ENCODE data around the gene ADAMTS2. TPM values are rescaled to one million over a fixed set of nuclear protein-coding genes. Genes with fewer than 3 reads are reported as not detected.

ADAMTS2 gene
- total RNA-seq, 1 experiment from 2014 or later = not detected

GRCh38 chr5:179211631-179212030 is 133.6 kb downstream of the ADAMTS2 start:
- no peak for DNase-seq (ENCODE audit: low read depth, low spot score)
- in situ Hi-C loops (cut with HindIII; ENCODE audit: low pct_unique_long_range_greater_than_20kb, low sequenced_read_pairs) = no loop called here

GRCh38 chr5:179211068-179211467 is 134.2 kb downstream of the ADAMTS2 start:
- in situ Hi-C loops (cut with HindIII; ENCODE audit: low pct_unique_long_range_greater_than_20kb, low sequenced_read_pairs) = no loop called here
- DNase-seq (ENCODE audit: low read depth, low spot score) = no peak

GRCh38 chr5:179210478-179210877 is 134.8 kb downstream of the ADAMTS2 start:
- in situ Hi-C loops (cut with HindIII; ENCODE audit: low pct_unique_long_range_greater_than_20kb, low sequenced_read_pairs) = no loop called here
- DNase-seq (ENCODE audit: low read depth, low spot score) = no peak

- in situ Hi-C loops (cut with HindIII; ENCODE audit: low pct_unique_long_range_greater_than_20kb, low sequenced_read_pairs) = no loop called here
- DNase-seq (ENCODE audit: low read depth, low spot score) = no peak
Observed at GRCh38 chr5:179209359-179210150, 135.7 kb downstream of the ADAMTS2 start.

GRCh38 chr5:179208706-179209358 is 136.4 kb downstream of the ADAMTS2 start:
- DNase-seq (ENCODE audit: low read depth, low spot score) = no peak
- in situ Hi-C loops (cut with HindIII; ENCODE audit: low pct_unique_long_range_greater_than_20kb, low sequenced_read_pairs) = no loop called here

DNA sequence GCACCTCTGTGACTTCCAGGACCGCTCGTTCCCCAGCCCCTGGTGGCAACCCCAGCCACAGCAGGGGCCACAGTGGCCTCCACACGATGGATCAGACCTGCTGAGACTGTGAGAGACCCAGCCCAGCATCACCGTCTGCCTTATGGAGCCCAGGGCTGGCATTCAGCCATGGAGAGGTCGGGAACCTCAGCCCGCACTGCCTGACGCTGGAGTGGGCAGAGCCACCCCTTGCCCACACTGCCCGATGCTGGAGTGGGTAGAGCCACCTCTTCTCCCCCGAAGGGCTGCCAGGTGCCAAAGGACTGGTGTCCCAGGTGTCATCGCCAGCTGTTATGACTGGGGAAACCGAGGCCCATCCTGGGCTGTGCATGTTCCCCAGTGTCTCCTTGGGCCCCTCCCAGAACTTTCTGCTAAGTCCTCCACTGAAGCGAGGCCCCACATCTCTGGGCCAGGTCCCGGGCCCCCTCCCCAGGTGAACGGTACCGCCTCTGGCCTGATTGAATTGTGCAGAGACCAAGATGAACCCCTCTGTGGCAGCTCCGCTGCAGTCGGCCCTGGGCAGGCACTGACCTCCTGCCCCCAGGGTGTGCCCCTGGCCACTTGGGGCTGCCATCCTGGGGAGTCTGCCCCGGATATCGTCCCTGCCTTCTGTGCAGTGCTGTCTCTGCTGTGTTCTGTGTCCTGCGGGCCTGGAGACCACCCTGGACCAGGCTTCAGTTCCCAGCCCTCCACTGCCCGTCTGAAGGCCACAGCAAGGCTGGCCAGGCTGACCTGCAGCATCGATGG is 137.1 kb downstream of the ADAMTS2 start:
- in situ Hi-C loops (cut with HindIII; ENCODE audit: low pct_unique_long_range_greater_than_20kb, low sequenced_read_pairs) = no loop called here
- no peak for DNase-seq (ENCODE audit: low read depth, low spot score)

DNA sequence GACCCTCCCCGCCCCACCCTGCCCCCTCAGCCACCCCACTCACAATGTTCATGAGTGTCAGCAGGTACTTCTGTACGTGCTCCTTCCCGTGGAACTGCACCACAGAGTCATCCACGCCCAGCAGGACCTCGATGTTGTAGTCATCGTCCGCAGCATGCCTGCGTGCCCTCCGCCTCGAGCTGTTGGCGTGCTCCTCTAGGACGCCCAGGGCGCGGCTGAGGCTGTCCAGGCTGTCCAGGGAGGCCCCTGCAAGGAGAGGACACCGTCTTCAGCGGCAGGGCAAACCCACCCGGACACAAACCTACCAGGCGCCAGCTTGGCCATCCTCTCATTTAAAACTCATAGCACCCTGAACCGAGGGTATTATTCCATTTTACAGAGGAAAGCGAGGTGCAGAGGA is 137.8 kb downstream of the ADAMTS2 start:
- in situ Hi-C loops (cut with HindIII; ENCODE audit: low pct_unique_long_range_greater_than_20kb, low sequenced_read_pairs) = no loop called here

DNA sequence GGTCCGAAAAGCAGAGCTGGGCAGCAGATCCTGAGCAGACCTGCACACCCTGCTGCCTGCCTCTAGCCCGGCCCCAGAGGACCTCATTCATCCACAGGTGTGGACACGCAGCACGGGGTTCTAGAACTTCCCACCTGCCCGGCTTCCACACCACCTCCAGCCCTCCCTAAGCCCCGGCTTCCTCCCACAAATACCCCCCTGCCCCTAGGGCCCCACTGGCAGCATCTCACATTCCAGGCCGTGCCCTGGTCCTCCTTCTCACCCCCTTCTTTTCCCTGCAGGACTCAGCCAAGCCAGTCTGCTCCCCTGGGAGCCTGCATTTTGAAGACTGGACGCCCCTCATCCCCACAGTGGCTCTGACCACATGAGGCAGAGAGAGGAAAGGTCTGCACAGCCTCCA is 138.9 kb downstream of the ADAMTS2 start:
- no peak for DNase-seq (ENCODE audit: low read depth, low spot score)
- in situ Hi-C loops (cut with HindIII; ENCODE audit: low pct_unique_long_range_greater_than_20kb, low sequenced_read_pairs) = no loop called here

More for the DNA sequence above, 137.8 kb downstream of the ADAMTS2 start:
- no peak for DNase-seq (ENCODE audit: low read depth, low spot score)

GRCh38 chr5:179205277-179205676 is 140.0 kb downstream of the ADAMTS2 start:
- in situ Hi-C loops (cut with HindIII; ENCODE audit: low pct_unique_long_range_greater_than_20kb, low sequenced_read_pairs) = no loop called here
- no peak for DNase-seq (ENCODE audit: low read depth, low spot score)

GRCh38 chr5:179204572-179204971 is 140.7 kb downstream of the ADAMTS2 start:
- in situ Hi-C loops (cut with HindIII; ENCODE audit: low pct_unique_long_range_greater_than_20kb, low sequenced_read_pairs) = no loop called here

DNA sequence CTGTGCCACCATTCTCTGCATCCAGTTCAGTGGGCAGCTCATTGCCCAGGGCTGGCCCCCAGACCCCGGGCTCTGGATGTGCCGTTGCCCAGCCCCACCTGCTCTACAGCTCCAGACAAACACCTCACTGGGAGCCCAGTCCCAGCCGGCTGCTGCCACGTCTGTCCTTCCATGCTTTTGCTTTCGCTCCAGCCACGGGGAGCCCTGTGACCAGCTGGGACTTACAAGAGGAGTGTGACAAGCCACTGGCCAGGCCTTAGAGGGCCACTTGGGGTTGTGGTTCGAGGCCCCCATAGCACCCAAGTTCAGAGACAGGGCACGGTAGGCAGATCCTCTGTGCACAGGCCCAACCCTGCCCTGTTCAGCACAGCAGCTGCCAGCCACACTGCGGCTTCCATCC is 142.0 kb downstream of the ADAMTS2 start:
- in situ Hi-C loops (cut with HindIII; ENCODE audit: low pct_unique_long_range_greater_than_20kb, low sequenced_read_pairs) = no loop called here

More at GRCh38 chr5:179204572-179204971, 140.7 kb downstream of the ADAMTS2 start:
- no peak for DNase-seq (ENCODE audit: low read depth, low spot score)

DNA sequence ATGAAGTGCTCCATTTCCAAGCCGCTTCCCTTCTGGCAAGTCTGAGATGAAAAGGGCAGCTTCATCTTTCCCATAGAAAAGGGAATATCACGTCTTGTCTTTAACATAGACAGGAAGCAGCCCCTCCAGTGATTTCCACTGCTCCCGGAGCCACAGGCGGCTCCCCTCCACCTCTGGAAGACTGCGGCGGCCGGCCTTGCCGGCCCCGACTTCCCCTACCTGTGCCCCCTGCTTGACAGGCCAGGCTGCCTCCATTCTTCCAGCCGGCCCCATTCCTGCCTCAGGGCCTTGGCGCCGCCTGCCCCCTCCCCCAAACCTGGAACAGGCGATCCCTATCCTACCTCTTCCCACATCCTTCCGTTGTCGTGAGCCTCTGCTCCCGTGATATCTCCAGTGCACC is 143.3 kb downstream of the ADAMTS2 start:
- DNase-seq (ENCODE audit: low read depth, low spot score) = no peak
- in situ Hi-C loops (cut with HindIII; ENCODE audit: low pct_unique_long_range_greater_than_20kb, low sequenced_read_pairs) = no loop called here

More for the DNA sequence above, 142.0 kb downstream of the ADAMTS2 start:
- DNase-seq (ENCODE audit: low read depth, low spot score) = no peak

DNA sequence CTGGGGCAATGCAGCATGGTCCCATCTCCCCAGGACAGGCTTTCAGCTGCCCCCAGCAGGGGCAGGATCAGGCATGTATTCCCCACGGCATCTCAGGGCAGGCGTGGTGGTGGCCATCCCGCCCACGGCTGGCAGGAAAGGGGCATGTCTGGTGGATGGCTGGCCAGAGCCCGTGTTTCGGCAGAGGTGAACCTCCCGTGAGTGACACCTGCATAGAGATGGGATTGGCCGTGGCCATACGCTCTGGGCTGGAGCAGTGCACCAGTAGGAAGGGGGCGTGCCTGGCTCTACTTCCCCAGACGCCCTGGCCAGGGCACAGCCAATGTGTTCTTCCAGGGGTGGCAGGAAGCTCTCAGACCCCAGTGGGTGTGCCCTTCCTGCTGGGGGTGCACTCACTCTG is 146.0 kb downstream of the ADAMTS2 start:
- in situ Hi-C loops (cut with HindIII; ENCODE audit: low pct_unique_long_range_greater_than_20kb, low sequenced_read_pairs) = no loop called here
- no peak for DNase-seq (ENCODE audit: low read depth, low spot score)

GRCh38 chr5:179198825-179199224 is 146.4 kb downstream of the ADAMTS2 start:
- in situ Hi-C loops (cut with HindIII; ENCODE audit: low pct_unique_long_range_greater_than_20kb, low sequenced_read_pairs) = no loop called here

GRCh38 chr5:179196405-179197079 is 148.7 kb downstream of the ADAMTS2 start:
- in situ Hi-C loops (cut with HindIII; ENCODE audit: low pct_unique_long_range_greater_than_20kb, low sequenced_read_pairs) = no loop called here

More at GRCh38 chr5:179198825-179199224, 146.4 kb downstream of the ADAMTS2 start:
- DNase-seq (ENCODE audit: low read depth, low spot score) = no peak

GRCh38 chr5:179195561-179196404 is 149.5 kb downstream of the ADAMTS2 start:
- no peak for DNase-seq (ENCODE audit: low read depth, low spot score)
- in situ Hi-C loops (cut with HindIII; ENCODE audit: low pct_unique_long_range_greater_than_20kb, low sequenced_read_pairs) = no loop called here

More at GRCh38 chr5:179196405-179197079, 148.7 kb downstream of the ADAMTS2 start:
- DNase-seq (ENCODE audit: low read depth, low spot score) = no peak

- no peak for DNase-seq (ENCODE audit: low read depth, low spot score)
- in situ Hi-C loops (cut with HindIII; ENCODE audit: low pct_unique_long_range_greater_than_20kb, low sequenced_read_pairs) = no loop called here
Observed at GRCh38 chr5:179194941-179195381, 150.3 kb downstream of the ADAMTS2 start.
